GM23248 (cell line): Measurements from ENCODE around the gene RBM19. TPM values are rescaled to one million over a fixed set of nuclear protein-coding genes. Genes with fewer than 3 reads are reported as not detected.

Source experiments
- DNase-seq: peaks from one replicate; pipeline ENCODE4 v3.0.0-alpha.2; 2015
- H2AFZ ChIP-seq: fragments of 200-600 bp; sonication (generic); 2 replicates; pipeline ENCODE4 v1.6.1; 2016; ENCODE audit warnings: antibody characterized with exemption
- H3F3A ChIP-seq: fragments of 200-600 bp; sonication (generic); 2 replicates; pipeline ENCODE4 v1.6.1; 2016; ENCODE audit warnings: mild to moderate bottlenecking, antibody characterized with exemption, mixed run types; ENCODE audit not compliant: insufficient read depth
- H3K27ac ChIP-seq: fragments of 200-600 bp; sonication (generic); 2 replicates; pipeline ENCODE4 v1.5.1; 2016; ENCODE audit warnings: mild to moderate bottlenecking
- H3K27me3 ChIP-seq: fragments of 200-600 bp; sonication (generic); replicated peaks from 2 replicates; pipeline ENCODE4 v1.6.1; 2016; ENCODE audit warnings: mild to moderate bottlenecking; ENCODE audit not compliant: insufficient read depth
- H3K36me3 ChIP-seq: fragments of 200-600 bp; sonication (generic); 2 replicates; pipeline ENCODE4 v1.6.1; 2016; ENCODE audit warnings: low read depth, mild to moderate bottlenecking
- H3K4me1 ChIP-seq: fragments of 200-600 bp; sonication (generic); 2 replicates; pipeline ENCODE4 v1.6.1; 2016; ENCODE audit warnings: mild to moderate bottlenecking; ENCODE audit not compliant: insufficient read depth
- H3K4me2 ChIP-seq: fragments of 200-600 bp; sonication (generic); one replicate; pipeline ENCODE4 v1.6.1; 2016; ENCODE audit warnings: mild to moderate bottlenecking; ENCODE audit not compliant: unreplicated experiment
- H3K4me3 ChIP-seq: fragments of 200-600 bp; sonication (generic); 2 replicates; pipeline ENCODE4 v1.5.1; 2016; ENCODE audit warnings: mild to moderate bottlenecking
- H3K79me2 ChIP-seq: fragments of 200-600 bp; sonication (generic); 2 replicates; pipeline ENCODE4 v1.6.1; 2016; ENCODE audit warnings: mild to moderate bottlenecking; ENCODE audit not compliant: insufficient read depth
- H3K9ac ChIP-seq: fragments of 200-600 bp; sonication (generic); 2 replicates; pipeline ENCODE4 v1.6.1; 2016; ENCODE audit warnings: mild to moderate bottlenecking
- H3K9me2 ChIP-seq: fragments of 200-600 bp; sonication (generic); 2 replicates; pipeline ENCODE4 v1.6.1; 2016; ENCODE audit warnings: mixed run types, mild to moderate bottlenecking, moderate library complexity; ENCODE audit not compliant: insufficient read depth
- H3K9me3 ChIP-seq: fragments of 200-600 bp; sonication (generic); one replicate; pipeline ENCODE4 v1.6.1; 2017; ENCODE audit warnings: low read depth
- H4K20me1 ChIP-seq: fragments of 200-600 bp; sonication (generic); 2 replicates; pipeline ENCODE4 v1.6.0; 2016; ENCODE audit not compliant: insufficient read depth
- EZH2 ChIP-seq: fragments of 200-600 bp; sonication (generic); IDR thresholded peaks from 2 replicates; pipeline ENCODE4 v1.6.1; 2018; ENCODE audit warnings: antibody characterized with exemption, mild to moderate bottlenecking; ENCODE audit not compliant: insufficient read depth, poor library complexity, severe bottlenecking
- EZH2phosphoT487 ChIP-seq: fragments of 200-600 bp; sonication (generic); IDR thresholded peaks from 2 replicates; pipeline ENCODE4 v1.6.1; 2018; ENCODE audit warnings: antibody characterized with exemption, moderate library complexity, mild to moderate bottlenecking, low read depth; ENCODE audit not compliant: insufficient read depth
- WGBS, 2 experiments: methylation state at CpG; one replicate each; pipeline ENCODE4 v1.1.6; 2015 to 2017; ENCODE audit warnings: low lambda C conversion rate in 2 of 2, low coverage in 1 of 2; ENCODE audit errors: missing lambda C conversion rate in 2 of 2; 5-methylcytosine and 5-hydroxymethylcytosine counted together
- in situ Hi-C: fragments of 300-500 bp; cut with MboI; formaldehyde crosslinking; loops from 2 replicates; pipeline ENCODE4 v1.15.0; 2020
- polyA plus RNA-seq: library from polyadenylated mRNA; unstranded; fragments of >200 nt; fragmentation: Nextera tagmentation; extraction: Ambion mirVana; gene quantifications from 2 replicates; pipeline ENCODE4 v1.2.1, GENCODE V29; 2016
- total RNA-seq: library from RNA; depleted of rRNA; stranded (reverse); fragments of >200 nt; shearing (Covaris generic); gene quantifications from 2 replicates; pipeline ENCODE4 v1.2.3, GENCODE V29; 2014

Gene RBM19
- total and polyA plus RNA-seq, 2 experiments from 2014 or later, result 14.8 to 17.1 TPM

- Histone ChIP-seq H3K9ac (no peak overlapping the region), H3K27me3 (no peaks in the 10 kb centered on the region), H3K36me3 (no peaks in the 10 kb centered on the region), H3K9me3 (no peaks in the 10 kb centered on the region), H3K9me2 (no peaks in the 10 kb centered on the region), H3K27ac (no peak overlapping the region), H4K20me1 (no peaks in the 10 kb centered on the region), H2AFZ (no peak overlapping the region), H3K79me2 (no peaks in the 10 kb centered on the region), H3K4me2 (no peak overlapping the region), H3K4me1 (no peaks in the 10 kb centered on the region), H3F3A (no peaks in the 10 kb centered on the region), H3K4me3 (no peak overlapping the region)
- 89 to 90% methylated on average over 13 of the region's 13 CpGs for WGBS, 2 experiments
- in situ Hi-C loops, result loop anchor here (10.0 to 25.0 kb wide), 2 partner anchors 456 to 724 kb away; partner anchors contain the start of gene LHX5
- TF ChIP-seq EZH2phosphoT487 (no peak), EZH2 (no peak)
- no peak for DNase-seq
These were observed 47.8 kb downstream of the RBM19 start for GRCh38 chr12:113918306-113918705.

- no peak overlapping the region for H3K4me3 ChIP-seq
- H3K4me1 ChIP-seq, result no peaks in the 10 kb centered on the region
- H4K20me1 ChIP-seq, result no peaks in the 10 kb centered on the region
- in situ Hi-C loops, result loop anchor here (10.0 to 25.0 kb wide), 2 partner anchors 455 to 723 kb away; partner anchors contain the start of gene LHX5
- TF ChIP-seq EZH2phosphoT487 (no peak), EZH2 (no peak)
- no peaks in the 10 kb centered on the region for H3K36me3 ChIP-seq
- H3K4me2 ChIP-seq, result no peak overlapping the region
- H3K9ac ChIP-seq, result no peak overlapping the region
- H3K27ac ChIP-seq, result no peak overlapping the region
- H3K9me3 ChIP-seq, result no peaks in the 10 kb centered on the region
- DNase-seq, result no peak
- no peak overlapping the region for H2AFZ ChIP-seq
- H3K27me3 ChIP-seq, result no peaks in the 10 kb centered on the region
- 96 to 99% methylated on average over 5 of the region's 5 CpGs for WGBS, 2 experiments
- no peaks in the 10 kb centered on the region for H3K79me2 ChIP-seq
- H3K9me2 ChIP-seq, result no peaks in the 10 kb centered on the region
- H3F3A ChIP-seq, result no peaks in the 10 kb centered on the region
These were observed 48.7 kb downstream of the RBM19 start for GRCh38 chr12:113917393-113917792.

DNA sequence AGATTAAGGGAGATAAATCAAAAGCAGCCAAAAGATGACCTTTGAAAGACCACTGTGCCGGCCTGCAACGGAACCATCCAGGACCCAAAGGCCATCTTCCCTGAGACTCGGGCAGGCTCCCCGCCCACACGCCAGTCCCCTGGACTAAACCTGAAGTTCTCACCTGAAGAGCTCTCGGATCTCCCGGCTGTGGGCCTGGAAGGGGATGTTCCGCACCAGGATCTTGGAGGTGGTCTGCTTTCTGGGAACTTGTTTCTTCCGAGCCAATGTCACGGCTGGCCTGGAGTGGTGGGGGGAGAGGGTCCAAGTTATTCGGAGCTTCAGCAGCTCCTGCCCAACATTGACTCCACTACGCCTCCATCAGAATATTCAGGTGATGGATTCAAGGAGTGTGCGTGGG is 51.3 kb downstream of the RBM19 start:
- H3F3A ChIP-seq, result no peaks in the 10 kb centered on the region
- H3K9me2 ChIP-seq, result no peaks in the 10 kb centered on the region
- H3K79me2 ChIP-seq, result no peaks in the 10 kb centered on the region
- no peak overlapping the region for H3K4me3 ChIP-seq
- WGBS, 2 experiments, result 89 to 91% methylated on average over 13 of the region's 13 CpGs
- H3K4me1 ChIP-seq, result no peaks in the 10 kb centered on the region
- no peak overlapping the region for H2AFZ ChIP-seq
- no peak overlapping the region for H3K4me2 ChIP-seq
- H3K9me3 ChIP-seq, result no peaks in the 10 kb centered on the region
- in situ Hi-C loops, result loop anchor here (10.0 to 25.0 kb wide), 2 partner anchors 453 to 720 kb away; partner anchors contain the start of gene LHX5
- no peak overlapping the region for H3K27ac ChIP-seq
- H4K20me1 ChIP-seq, result no peaks in the 10 kb centered on the region
- no peaks in the 10 kb centered on the region for H3K36me3 ChIP-seq
- TF ChIP-seq EZH2, result no peak
- no peak for TF ChIP-seq EZH2phosphoT487
- DNase-seq, result no peak
- no peak overlapping the region for H3K9ac ChIP-seq
- H3K27me3 ChIP-seq, result no peaks in the 10 kb centered on the region

DNA sequence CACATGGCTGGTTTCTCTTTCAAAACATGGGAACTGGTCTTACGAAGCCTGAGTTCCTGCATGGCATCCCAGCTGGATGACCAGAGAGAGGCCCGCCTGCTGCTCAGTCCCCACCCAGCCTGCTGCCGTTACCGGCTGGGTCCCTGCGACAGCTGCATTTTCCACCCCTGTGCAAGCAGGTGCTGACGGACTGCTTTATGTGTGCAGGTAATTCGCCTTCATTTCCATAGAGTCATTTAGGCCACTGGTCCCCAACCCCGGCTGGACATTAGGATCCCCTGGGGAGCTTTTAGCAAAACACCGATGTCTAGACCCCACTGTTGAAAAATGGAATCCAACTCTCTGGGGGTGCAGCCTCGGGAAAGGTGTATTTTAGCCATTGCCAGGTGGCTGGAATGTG is 51.9 kb downstream of the RBM19 start:
- Histone ChIP-seq H3K9me2 (no peaks in the 10 kb centered on the region), H3F3A (no peaks in the 10 kb centered on the region), H3K9ac (no peak overlapping the region), H3K79me2 (no peaks in the 10 kb centered on the region), H3K9me3 (no peaks in the 10 kb centered on the region), H3K4me1 (no peaks in the 10 kb centered on the region), H3K36me3 (no peaks in the 10 kb centered on the region), H3K27ac (no peak overlapping the region), H4K20me1 (no peaks in the 10 kb centered on the region), H3K4me2 (no peak overlapping the region), H3K27me3 (no peaks in the 10 kb centered on the region), H2AFZ (no peak overlapping the region), H3K4me3 (no peak overlapping the region)
- in situ Hi-C loops, result loop anchor here (10.0 to 25.0 kb wide), 2 partner anchors 452 to 719 kb away; partner anchors contain the start of gene LHX5
- WGBS, 2 experiments, result 88 to 90% methylated on average over 10 of the region's 10 CpGs
- DNase-seq, result no peak
- no peak for TF ChIP-seq EZH2phosphoT487
- no peak for TF ChIP-seq EZH2

DNA sequence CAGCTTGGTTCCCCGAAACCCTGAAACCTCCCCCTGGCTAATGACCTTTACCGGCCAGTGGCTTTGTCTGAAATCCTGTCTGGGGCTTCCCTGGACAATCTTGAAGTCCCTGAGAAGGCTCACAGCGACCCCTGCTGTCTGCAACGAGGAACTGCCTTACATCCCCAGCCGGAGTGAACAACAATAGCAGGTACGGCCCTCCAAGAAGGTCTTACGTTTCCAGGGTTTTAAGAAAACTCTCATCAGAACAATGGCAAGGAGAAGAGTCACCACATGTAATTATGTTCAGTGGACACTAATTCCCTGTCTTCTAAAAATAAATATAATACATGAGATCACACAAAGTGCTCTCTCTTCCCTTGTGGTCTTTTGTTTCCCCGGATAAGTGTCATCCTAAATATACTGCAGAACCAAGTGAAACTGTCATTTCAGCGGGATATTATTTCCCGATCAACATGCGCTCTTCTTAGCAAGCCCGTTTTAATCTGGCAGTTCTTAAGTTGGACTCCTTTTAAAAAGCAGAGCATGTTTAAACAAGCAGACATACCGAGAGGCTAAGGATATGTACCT is 53.3 kb downstream of the RBM19 start:
- H3K27ac ChIP-seq, result no peak overlapping the region
- no peak for TF ChIP-seq EZH2
- no peaks in the 10 kb centered on the region for H3K79me2 ChIP-seq
- no peak overlapping the region for H3K9ac ChIP-seq
- peak; percentile 67 for DNase-seq
- in situ Hi-C loops, result loop anchor here (10.0 to 25.0 kb wide), 2 partner anchors 451 to 718 kb away; partner anchors contain the start of gene LHX5
- no peak overlapping the region for H3K4me2 ChIP-seq
- no peak overlapping the region for H2AFZ ChIP-seq
- H4K20me1 ChIP-seq, result no peaks in the 10 kb centered on the region
- H3K4me3 ChIP-seq, result no peak overlapping the region
- no peaks in the 10 kb centered on the region for H3F3A ChIP-seq
- 55 to 59% methylated on average over 13 of the region's 13 CpGs for WGBS, 2 experiments
- H3K27me3 ChIP-seq, result no peaks in the 10 kb centered on the region
- H3K9me2 ChIP-seq, result no peaks in the 10 kb centered on the region
- no peaks in the 10 kb centered on the region for H3K9me3 ChIP-seq
- no peaks in the 10 kb centered on the region for H3K36me3 ChIP-seq
- no peaks in the 10 kb centered on the region for H3K4me1 ChIP-seq
